Neural crest cell (in vitro differentiated cells): ENCODE results near the gene CD300A. TPM values are rescaled to one million over a fixed set of nuclear protein-coding genes. Genes with fewer than 3 reads are reported as not detected.
A peak's percentile ranks its signal among the peaks of the same experiment; 100 is the strongest.

Experiments used
- DNase-seq: peaks from one replicate; pipeline ENCODE4 v3.0.0; 2021; ENCODE audit warnings: low read depth, mixed read lengths, low spot score
- H3K27ac Mint-ChIP-seq: one replicate; pipeline ENCODE4 v1.8.0; 2021; ENCODE audit warnings: mild to moderate bottlenecking, mixed read lengths; ENCODE audit not compliant: unreplicated experiment
- H3K27me3 Mint-ChIP-seq: 2 replicates; pipeline ENCODE4 v1.8.0; 2021; ENCODE audit warnings: low read depth, mild to moderate bottlenecking, mixed read lengths
- H3K36me3 Mint-ChIP-seq: 2 replicates; pipeline ENCODE4 v1.8.0; 2021; ENCODE audit warnings: low read depth, mild to moderate bottlenecking, mixed read lengths
- H3K4me1 Mint-ChIP-seq: 2 replicates; pipeline ENCODE4 v1.8.0; 2021; ENCODE audit warnings: mixed read lengths
- H3K4me3 Mint-ChIP-seq: one replicate; pipeline ENCODE4 v1.8.0; 2021; ENCODE audit warnings: mild to moderate bottlenecking, mixed read lengths
- H3K9me3 Mint-ChIP-seq: 2 replicates; pipeline ENCODE4 v1.8.0; 2021; ENCODE audit warnings: mixed read lengths
- long read RNA-seq: library from polyadenylated mRNA; unstranded; transcript quantifications from one replicate; pipeline ENCODE4 v2.0.0, GENCODE V29; 2020
- total RNA-seq: library from RNA; stranded (reverse); gene quantifications from 2 replicates; pipeline ENCODE4 v1.2.1, GENCODE V29; 2021
- TF ChIP-seq, protein P1 (sequence below): fragments of 200-600 bp; sonication (generic); conservative IDR thresholded peaks from 2 replicates; pipeline ENCODE4 v1.5.0; 2021; ENCODE audit warnings: antibody characterized with exemption, mild to moderate bottlenecking

CD300A gene
- not detected in 2 replicates for total RNA-seq
- long read RNA-seq, result 0 reads

DNA sequence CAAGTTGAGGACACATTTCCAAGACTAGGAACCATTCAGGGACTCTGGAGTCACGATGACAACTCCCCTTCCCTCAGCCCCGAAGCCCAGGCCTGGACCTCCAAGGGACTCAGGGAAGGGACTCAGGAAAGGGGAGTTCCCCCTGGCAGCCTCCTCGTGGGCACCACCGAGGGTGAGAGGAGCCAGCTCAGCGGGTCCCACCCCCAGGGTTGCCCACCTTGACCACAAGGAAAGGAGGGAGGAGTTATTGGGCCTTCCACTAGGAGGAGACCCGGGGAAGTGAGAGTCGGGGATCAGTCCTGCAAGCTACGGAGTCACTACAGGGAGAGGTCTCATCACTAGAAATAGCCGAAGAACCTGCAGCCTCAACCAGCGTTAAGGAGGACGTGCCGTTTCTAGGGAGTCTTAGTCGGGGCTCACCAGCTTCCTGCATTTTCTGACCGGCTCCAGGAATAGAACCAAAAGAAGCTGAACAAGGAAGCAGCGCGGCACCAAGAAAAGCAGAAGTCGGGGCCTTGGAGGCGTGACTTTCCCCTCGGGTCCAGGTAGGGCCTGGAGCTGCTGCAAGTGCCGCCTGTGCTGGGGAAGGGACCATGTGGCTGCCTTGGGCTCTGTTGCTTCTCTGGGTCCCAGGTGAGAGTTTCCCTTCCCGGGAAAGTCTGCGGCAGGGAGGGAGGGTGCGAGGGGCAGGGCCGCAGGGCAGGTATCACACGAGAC lies at the start of gene CD300A:
CD300A (plus strand) TSS at position 524 of the 717 bp plus-strand sequence; CDS start at position 594, 70 bp downstream.
- Mint-ChIP-seq H3K4me1 (no peaks in the 10 kb centered on the region), H3K4me3 (no peak within 1 kb of the TSS), H3K36me3 (no peaks in the 10 kb centered on the region), H3K27me3 (no peaks in the 10 kb centered on the region), H3K9me3 (no peaks in the 10 kb centered on the region), H3K27ac (no peak within 1 kb of the TSS)
- TF ChIP-seq, protein P1, sequence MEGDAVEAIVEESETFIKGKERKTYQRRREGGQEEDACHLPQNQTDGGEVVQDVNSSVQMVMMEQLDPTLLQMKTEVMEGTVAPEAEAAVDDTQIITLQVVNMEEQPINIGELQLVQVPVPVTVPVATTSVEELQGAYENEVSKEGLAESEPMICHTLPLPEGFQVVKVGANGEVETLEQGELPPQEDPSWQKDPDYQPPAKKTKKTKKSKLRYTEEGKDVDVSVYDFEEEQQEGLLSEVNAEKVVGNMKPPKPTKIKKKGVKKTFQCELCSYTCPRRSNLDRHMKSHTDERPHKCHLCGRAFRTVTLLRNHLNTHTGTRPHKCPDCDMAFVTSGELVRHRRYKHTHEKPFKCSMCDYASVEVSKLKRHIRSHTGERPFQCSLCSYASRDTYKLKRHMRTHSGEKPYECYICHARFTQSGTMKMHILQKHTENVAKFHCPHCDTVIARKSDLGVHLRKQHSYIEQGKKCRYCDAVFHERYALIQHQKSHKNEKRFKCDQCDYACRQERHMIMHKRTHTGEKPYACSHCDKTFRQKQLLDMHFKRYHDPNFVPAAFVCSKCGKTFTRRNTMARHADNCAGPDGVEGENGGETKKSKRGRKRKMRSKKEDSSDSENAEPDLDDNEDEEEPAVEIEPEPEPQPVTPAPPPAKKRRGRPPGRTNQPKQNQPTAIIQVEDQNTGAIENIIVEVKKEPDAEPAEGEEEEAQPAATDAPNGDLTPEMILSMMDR, result no peak
- DNase-seq, result no peak

DNA sequence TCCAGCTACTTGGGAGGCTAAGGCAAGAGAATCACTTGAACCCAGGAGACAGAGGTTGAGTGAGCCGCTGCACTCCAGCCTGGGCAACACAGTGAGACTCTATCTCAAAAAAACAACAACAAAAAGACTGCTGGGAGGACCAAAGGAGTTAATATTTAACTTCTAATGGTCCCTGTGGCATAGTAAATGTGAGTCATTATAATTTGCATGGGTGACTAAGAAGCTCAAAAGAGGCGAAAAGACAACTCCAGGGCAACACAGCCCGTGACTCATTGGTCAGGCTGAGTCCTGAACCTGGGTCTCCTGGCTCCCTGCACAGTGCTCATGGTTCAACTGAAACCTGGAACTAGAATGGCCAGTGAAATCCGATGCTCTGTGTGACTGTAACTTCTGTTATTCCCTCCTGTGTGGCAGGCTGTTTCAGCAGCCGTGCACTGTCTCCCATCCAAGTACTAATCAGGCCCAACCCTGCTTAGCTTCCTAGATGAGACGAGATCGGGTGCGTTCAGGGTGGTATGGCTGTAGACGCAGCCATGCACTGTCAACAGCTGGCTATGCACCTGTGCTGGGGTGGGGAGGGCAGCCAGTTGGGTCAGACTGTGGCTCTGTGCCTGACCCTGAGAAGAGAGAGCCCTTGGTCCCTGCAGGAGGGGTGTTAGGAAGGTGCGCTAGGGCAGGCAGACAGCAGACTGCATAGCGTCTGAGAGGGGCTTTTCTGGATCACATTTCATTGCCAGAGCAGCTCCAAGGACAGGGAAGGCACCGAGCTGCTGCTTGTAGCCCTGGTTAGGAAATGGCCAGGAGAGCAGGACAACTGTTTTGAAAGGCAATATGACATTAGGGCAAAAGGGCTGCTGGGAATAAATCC lies 49.0 kb upstream of the CD300A start:
- no peaks in the 10 kb centered on the region for H3K36me3 Mint-ChIP-seq
- H3K27me3 Mint-ChIP-seq, result no peaks in the 10 kb centered on the region
- DNase-seq, result no peak
- no peaks in the 10 kb centered on the region for H3K9me3 Mint-ChIP-seq
- TF ChIP-seq, protein P1, result no peak
- H3K4me1 Mint-ChIP-seq, result no peaks in the 10 kb centered on the region
- no peak overlapping the region for H3K27ac Mint-ChIP-seq
- H3K4me3 Mint-ChIP-seq, result no peak overlapping the region

DNA sequence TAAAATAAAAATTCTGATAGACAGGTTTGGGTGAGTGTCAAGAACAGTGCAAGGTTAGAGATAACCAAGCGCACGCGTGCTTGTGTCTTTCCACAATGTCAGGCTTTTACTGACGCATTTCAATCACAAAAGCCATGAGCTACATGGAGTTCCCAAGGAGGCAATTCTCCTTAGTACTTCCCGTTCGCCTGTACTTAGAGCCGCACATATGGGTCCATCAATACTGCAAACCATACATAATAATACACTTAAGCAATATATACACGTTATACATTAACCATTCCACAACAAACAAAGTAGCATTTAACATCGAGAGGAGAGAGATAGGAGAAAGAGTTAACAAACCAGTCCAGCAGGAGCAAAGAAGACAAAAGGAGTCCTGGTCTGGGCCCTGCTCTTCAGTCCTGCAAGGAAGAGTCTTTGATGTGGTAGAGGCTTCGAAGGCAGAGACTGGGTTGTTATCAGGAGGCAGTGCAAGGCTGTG lies 46.5 kb upstream of the CD300A start:
- TF ChIP-seq, protein P1, result no peak
- H3K4me1 Mint-ChIP-seq, result no peaks in the 10 kb centered on the region
- DNase-seq, result no peak
- H3K4me3 Mint-ChIP-seq, result no peak overlapping the region
- no peaks in the 10 kb centered on the region for H3K9me3 Mint-ChIP-seq
- H3K36me3 Mint-ChIP-seq, result no peaks in the 10 kb centered on the region
- peaks cover 3% of the 10 kb centered on the region for H3K27me3 Mint-ChIP-seq
- H3K27ac Mint-ChIP-seq, result no peak overlapping the region

DNA sequence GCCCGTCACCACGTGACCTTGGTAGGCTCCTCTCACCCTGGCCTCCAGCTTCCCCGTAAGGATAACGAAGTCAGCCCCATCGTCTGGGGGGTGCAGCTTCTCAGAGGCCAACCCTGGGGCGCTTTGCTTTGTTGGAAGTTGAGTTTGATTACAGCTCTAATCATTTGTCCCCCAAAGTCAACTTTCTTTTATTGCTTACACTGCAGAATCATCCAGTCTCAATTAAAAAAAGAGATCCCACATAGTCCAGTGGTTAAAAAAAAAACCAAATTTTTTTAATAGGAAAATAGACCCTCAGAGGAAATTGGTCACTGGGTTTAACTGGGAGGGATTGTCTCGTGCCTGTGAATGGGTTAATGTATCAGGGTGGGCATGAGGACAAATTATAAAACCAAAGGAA lies 42.3 kb upstream of the CD300A start:
- Mint-ChIP-seq H3K9me3 (no peaks in the 10 kb centered on the region), H3K27ac (peak overlapping the region; percentile 43), H3K4me1 (peaks cover 3% of the 10 kb centered on the region), H3K27me3 (peaks cover 16% of the 10 kb centered on the region), H3K36me3 (no peaks in the 10 kb centered on the region), H3K4me3 (no peak overlapping the region)
- TF ChIP-seq, protein P1, result no peak
- no peak for DNase-seq

DNA sequence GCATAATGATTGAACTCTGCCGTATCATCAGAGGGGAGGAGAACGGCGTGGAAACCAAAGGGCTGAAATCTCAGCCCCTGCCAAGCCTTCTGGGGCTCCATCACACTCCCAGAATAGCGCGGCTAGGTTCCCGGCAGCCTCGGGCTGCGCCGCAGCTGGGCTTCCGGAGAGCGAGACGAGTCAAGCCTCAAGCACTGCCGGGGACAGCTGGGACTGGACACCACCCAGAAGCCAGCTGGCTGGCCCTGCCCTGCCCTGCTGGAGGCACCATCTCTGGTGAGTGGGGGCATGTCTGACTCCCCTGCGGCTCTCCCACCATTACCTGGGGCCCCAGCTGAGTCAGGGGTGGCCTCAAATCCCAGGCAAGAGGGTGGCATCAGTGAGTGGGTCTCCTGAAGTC lies 41.8 kb upstream of the CD300A start:
- no peaks in the 10 kb centered on the region for H3K9me3 Mint-ChIP-seq
- peaks cover 7% of the 10 kb centered on the region for H3K4me1 Mint-ChIP-seq
- H3K36me3 Mint-ChIP-seq, result no peaks in the 10 kb centered on the region
- TF ChIP-seq, protein P1, result no peak
- H3K27ac Mint-ChIP-seq, result peak overlapping the region; percentile 43
- H3K27me3 Mint-ChIP-seq, result peaks cover 20% of the 10 kb centered on the region
- DNase-seq, result no peak
- no peak overlapping the region for H3K4me3 Mint-ChIP-seq
